COLO668 (cell line): Measurements from ENCODE around the gene ARID5B.
A peak's percentile ranks its signal among the peaks of the same experiment; 100 is the strongest.
"Not testable (repeated sequence)": the region's sequence is repeated elsewhere in the genome, so short reads cannot be mapped to it uniquely, and the experiment has no call there.

Source experiments
- DNase-seq: peaks from one replicate; lab custom pipeline; 2025; ENCODE audit not compliant: unreplicated experiment; lab: John Stamatoyannopoulos, UW

The ARID5B gene

DNA sequence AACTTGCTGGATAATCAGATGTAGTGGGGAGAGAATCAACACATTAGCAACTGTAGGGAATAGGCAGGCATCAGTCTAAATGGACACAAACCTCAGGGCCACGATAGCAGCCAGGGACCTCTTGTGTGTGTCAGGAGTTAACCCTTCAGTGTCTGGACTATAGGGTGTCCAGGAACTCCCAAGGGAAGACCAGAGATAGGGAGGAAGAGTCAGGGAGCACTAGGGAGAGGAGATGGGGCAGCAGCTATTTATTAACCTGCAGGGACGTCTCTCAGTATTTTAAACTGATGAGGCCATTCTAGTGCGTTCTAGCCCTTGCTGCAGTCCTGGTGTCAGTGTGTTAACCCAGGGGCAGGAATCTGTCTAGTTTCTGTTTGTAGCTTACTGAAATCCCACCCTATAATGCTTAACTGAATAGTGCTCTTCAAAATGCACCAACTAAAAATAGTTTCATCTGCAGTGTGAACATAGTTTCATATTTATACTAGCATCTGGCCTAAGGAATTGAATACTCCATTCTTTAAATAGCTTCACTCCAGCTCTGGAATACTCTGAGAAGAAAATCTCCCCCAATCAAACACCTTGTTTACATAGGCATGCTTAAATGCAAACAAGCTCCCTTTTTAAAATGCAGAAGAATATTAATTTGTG, 62.7 kb downstream of the ARID5B start:
- DNase-seq: no peak

DNA sequence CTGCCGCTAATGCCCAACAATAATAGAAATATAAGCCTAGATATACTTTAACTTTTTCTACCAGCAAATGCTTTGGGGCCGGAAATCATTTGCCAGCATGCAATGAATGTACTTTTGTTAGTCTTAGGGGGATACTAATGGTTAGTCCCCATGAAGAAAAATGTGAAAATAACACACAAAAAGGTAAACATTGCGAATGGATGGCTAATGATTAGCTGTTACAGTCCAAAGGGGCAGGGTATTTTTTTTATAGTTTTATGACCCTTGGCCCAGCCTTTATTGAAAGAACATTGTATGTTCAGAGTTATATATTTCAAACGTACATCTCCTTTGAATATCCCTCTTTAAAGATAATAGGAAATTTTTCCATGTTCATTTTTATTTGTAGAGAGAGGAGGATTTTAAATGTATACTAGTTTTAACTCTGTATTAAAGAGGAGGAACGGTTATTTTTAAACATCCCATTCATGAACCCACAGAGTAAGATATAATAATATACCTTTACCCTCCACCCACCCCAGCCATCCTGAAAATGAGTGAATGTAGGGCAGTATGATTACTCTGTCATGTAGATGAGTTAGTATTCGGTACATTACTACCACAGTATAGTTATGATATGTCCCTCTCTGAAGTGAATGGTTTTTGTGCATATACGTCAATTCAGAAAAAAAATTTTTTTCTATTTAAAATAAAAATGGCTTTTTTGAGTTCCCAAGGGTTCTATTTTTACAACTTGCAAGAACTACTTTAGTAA, 63.6 kb downstream of the ARID5B start:
- DNase-seq: no peak

DNA sequence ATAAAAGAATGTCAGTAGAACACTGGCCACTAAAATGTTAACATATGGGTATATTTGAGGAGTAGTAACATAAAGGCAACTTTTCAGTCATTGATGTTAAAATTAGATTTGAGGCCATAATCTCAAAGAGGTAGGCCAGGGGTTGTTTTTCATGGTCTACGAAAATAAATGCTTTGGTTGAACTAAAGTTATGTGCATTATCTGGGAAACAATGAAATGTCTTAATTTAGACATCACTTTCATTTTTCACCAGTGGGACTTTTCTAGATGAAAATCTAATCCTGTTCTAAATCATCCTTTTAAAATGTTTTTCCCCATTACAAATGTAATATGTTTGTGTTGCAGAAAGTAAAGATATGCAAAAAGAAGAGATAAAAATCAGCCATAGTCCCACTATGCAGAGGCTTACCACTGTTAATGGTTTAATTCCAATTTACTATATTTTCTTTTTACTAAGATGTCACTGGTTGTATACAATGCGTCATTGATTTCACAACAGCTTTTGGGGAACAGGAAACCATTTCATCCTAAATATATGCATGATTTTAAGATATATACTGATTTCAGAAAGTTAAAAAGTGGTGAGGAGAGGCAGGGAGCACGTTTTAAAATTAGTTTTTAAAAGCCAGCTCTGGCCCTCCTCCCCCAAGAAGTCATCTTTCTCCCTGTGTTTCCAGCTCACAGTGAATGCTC, 64.3 kb downstream of the ARID5B start:
- no peak for DNase-seq

DNA sequence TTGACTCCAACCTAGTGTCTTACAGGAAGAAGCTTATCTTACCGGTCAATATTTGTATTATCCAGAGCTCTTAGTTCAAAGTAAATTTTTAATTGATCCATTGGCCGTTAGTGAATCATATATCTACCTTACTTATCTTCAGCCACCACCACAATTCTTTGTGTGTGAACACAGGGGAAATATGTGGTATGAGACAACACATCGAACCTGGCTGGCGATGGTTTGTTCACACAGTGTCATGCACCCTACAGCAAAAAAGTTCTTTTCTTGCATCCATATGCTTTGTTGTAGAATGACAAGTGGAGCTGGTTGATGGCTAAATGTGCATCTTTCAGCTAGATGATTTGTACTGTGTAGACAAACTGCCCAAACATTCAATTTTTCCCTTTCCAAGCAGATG, 65.8 kb downstream of the ARID5B start:
- DNase-seq: no peak

DNA sequence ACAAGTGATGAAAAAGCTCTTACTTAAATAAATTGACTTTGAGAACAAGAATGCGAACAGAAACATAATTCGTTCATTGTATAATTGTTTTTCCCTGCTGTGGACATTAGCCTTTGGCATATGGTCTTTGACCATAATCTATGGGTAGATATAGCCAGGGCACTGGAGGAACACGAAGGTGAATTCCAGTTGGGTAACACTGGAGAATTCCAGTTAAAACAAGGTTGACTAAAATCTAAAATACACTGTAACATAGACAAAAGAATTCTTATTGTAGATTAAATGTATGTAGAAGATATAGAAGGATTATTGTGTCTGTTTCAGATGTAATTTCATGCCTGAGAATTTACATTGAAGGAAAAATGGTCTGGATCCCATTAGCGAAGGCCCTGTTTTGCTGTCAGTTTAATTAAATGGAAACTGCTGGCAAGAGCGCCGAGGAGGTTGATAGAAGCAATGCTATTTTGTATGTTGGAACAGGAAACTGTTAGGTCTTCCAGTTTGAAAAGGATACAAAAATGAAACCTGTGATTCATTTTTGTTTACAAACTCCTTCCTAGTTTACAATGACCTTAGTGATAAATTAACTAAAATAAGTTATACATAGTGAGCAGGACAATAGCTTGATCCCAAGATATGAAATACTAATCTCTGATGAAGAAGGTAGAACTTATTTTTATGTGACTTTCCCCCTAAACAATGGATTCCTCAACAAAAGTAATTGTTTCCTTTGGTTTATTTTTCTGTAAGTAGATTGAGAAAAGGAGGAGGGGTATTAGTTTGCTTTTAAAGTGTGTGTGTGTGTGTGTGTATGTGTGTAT, 68.9 kb downstream of the ARID5B start:
- no peak for DNase-seq

DNA sequence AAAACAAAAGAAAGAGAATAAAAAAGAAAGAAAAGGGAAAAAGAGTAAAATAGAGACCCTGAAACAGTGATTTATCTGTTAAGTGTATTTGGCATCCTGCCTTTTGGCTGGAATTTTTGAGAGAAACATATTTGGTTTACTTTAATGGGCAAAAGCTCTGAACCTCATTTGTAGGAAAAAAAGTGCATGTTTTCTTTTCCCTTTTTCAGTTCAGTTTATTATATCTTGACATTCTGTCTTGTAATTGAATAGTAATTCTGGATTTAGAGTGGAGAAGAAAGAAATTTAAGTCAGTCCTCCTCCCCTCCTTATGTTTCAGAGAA, 69.5 kb downstream of the ARID5B start:
- no peak for DNase-seq

DNA sequence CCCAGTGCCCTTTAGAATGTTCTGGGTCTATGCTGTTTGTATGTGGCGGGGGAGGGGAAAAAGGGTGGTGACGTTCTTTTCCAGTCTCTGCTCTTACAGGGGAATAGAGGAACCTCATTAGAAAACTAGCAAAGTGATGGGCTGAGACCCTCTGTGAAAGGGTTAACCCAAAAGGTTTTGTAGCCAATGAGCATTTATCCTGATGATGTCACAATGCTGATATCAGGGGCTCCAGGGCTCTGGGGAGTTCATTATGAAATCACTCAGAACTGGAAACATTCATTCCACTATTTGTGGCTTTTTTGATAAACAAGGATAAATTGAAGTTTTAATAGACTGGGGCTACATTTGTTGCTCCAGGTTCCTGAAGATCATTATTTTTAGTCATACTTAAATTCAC, 71.7 kb downstream of the ARID5B start:
- no peak for DNase-seq

DNA sequence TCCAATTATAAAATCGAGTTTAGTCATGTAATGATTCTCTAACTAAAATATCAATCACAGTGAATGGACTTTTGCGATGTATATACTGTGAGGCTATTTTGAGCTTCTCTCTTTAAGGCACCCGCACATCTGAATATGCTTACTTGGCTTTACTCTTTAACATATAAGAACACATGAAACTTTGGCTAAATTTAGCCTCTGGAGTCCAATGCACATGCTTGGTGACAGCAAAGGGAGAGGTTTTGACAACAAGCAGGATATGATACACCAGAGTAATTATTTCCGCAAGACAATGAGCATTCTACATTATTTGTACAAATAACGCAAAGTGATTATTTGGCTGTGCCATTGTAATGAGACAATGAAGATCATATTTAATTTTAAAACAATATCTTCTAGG, 72.4 kb downstream of the ARID5B start:
- DNase-seq: no peak

DNA sequence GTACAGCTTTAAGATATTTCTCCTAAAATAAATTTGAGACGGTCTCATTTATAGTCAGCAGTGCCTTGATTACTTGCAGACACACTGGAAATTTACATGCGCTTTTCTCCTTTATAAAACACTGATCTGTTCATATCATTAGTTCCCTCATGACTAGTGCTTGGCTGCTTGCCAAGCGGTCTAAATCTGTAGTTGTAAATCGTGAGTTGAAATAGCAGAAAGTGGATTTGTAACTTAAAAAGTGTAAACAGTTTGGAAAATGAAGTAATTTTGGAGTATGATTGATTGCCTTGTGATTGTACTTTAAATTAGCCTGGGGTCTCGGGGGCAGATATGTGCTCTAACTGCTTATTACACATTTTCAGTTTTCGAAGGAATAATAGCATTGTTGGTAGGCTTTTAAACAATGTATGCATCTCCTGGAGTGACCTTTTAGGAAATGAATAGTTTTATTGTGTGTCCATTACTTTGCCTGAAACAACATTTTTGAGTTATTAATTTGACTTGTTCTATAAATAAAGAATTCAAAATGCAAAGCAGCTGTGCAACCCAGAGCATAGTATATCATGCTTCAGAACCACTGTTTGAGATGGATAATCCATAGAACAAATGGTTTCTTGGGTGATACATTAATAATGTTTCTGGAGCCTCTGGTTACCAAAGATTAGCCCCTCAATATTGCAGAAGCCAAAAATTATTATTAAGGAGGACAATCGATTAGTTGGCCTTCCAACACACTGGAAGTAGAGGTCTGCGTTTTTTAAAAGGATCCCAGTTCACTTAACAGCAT, 73.3 kb downstream of the ARID5B start:
- DNase-seq: peak; percentile 14

DNA sequence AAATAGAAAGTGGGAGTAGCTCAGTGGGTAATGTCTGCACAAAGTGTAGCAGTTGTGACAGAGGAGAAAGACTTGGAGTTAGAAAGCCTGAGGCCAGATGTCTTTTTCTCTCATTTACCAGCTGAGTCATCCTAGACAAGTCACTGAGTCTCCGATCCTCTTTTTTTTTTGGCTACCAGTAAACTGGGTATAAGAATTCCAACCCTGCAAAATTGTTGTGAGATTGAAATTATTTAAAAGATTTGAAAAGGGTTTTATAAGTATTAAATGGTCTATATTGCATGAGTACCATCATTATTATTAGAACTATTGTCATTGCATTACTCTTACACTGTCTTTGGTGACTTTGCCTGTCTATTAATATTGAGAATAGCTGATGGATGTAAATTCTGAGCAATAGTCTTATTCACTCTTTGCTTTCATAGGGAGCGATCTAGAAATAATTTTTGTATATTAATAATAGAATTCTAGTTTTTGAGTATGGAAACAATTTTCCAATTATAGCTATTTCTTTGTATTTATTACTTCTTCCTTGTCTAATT, 74.0 kb downstream of the ARID5B start:
- no peak for DNase-seq

DNA sequence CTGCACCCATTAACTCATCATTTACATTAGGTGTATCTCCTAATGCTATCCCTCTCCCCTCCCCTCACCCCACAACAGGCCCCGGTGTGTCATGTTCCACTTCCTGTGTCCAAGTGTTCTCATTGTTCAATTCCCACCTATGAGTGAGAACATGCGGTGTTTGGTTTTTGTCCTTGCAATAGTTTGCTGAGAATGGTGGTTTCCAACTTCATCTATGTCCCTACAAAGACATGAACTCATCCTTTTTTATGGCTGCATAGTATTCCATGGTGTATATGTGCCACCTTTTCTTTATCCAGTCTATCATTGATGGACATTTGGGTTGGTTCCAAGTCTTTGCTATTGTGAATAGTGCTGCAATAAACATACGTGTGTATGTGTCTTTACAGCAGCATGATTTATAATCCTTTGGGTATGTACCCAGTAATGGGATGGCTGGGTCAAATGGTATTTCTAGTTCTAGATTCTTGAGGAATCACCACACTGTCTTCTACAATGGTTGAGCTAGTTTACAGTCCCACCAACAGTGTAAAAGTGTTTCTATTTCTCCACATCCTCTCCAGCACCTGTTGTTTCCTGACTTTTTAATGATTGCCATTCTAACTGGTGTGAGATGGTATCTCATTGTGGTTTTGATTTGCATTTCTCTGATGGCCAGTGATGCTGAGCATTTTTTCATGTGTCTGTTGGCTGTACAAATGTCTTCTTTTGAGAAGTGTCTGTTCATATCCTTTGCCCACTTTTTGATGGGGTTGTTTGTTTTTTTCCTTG, 75.6 kb downstream of the ARID5B start:
- DNase-seq: not testable (repeated sequence)

DNA sequence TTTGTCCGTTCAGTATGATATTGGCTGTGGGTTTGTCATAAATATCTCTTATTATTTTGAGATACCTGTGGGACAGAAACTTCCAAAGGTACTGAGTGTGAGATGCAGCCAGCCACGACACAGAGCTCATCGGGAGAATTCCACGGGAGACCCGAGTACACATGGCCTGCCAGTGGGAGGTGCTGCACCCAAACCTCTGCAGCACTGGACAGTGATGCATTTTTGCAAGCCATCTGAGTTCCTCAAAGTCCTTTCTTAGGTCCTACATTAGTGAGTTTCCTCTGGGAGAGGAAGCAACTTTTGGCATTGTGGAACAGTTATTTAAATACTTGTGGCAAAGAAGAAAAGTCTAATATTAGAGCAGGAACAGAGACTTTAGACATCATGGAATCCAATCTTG, 77.5 kb downstream of the ARID5B start:
- DNase-seq: no peak

DNA sequence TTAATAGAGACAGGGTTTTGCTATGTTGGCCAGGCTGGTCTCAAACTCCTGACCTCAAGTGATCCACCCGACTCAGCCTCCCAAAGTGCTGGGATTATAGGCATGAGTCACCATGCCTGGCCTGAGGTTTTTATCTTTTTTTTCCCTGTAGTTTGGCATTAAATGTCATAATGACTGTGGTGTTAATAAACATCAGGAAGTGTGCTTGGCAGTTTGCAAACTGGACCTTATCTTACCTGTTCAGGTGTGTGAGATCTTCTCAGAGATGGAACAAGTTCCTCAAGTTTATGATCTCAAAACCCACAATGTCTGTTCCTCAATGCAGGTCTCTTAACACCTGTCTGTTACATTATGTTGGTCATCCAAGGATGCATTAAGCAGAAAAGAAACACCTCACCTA, 80.0 kb downstream of the ARID5B start:
- DNase-seq: no peak

DNA sequence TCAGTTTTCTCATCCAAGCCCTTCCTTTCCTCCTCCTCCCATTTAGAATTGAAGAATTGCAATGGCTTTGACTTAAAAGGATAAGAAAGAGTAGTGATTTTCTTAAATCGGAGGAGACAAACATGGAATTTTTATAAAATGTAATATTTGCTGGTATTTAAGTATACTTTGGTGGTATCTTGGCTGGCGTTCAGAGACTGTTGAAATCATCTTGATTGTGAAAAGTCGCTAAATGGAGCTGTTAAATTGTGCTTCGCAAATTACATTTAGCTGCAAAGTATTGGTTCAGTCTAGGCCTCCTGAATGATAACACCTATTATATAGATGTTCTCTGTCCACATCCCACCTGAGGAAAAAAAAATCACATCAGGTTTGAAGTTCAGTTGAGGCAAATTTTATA, 81.8 kb downstream of the ARID5B start:
- no peak for DNase-seq

DNA sequence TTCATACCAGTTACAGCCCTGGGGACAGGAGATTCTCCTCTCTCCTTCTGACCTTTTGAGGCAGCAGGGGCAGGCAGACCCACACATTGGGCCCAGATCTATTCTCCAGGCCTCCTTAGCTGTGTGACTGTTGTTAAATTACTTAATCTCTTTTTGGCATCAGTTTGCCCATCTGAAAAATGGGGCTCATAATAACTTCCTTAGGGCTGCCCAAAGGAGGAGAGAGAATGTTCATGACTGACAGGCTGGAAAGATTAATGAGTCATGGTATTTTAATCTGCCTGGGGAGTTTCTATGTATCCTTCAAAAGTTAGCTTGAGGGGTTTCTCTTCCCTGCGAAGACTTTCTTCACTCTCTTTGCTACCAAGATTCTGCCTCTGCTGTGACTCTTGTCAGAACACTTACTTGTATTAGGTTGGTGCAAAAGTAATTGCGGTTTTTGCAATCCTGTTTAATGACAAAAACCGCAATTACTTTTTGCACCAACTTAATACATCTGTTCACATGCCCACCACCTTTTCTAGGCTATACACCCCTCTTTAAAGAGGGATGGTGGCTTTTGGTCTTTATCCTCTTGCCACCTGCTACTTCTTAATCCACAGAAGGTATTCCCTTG, 83.4 kb downstream of the ARID5B start:
- DNase-seq: no peak

DNA sequence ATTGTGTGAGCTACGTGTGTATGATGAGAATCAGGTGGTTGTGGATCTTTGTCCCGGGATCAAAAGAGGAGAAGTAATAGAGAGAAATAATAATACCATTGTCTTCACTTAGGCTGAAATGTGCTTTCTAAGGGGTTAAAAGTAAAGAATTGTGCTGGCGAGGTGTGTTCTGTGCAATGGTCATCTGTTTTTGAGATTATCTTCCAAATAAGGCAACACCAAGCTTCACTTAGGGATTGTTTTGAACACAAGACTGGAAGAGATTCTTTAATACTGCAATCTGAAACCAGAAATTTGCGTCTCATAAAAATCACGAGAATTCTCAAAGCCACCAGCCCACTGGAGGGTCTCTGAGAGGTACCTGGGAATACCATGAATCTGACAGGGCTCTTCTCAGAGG, 84.2 kb downstream of the ARID5B start:
- DNase-seq: no peak

DNA sequence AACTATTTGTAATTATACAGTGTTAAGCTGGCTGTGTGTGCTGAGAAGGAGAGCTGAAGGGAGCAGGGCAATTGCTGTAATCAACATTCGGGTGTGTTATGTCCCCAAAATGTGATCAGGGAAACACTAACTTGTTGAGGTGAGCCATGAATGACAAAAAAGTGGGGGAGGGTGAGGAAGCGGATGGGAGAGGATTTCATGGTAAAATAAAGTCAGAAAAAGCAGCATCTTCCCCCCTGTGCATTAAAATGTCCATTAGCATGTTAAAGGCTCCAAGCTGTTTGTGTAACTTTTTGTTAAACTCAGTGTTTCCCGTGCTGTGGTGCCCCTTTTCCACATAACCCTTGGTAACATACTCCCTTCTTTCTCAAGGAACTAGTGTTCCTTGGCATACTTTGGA, 84.9 kb downstream of the ARID5B start:
- DNase-seq: no peak

DNA sequence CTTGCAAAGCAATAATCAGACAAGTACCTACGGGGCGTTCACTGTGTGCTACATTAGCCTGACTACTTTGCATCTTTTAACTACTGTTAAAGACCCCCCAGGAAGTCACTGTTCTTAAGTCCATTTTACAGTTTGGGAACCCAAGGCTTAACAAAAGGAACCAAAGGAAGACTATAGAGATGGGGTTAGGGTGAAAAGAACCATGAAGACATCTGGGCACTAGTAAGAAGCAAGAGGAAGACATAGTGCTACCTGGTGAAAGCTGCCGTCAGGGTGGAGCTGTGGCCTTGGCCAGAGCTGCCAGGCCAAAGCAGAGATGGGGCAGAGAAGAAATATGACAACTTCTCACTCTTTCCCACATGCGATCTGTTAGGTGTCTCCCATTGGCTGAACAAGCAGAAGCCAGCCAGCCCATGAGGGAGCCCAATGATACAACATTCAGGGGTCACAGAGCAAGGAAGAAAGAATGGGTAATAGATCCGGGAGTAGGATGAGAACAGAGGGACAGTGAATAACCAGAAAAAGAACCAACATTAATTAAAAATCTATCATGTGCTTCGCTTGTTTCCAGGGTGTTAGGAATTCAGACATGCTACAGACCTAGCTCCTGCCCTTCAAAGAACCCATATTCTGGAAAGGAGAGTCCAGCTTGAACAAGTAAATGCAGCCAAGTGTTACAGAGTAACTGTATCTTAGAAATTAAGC, 85.4 kb downstream of the ARID5B start:
- DNase-seq: no peak

DNA sequence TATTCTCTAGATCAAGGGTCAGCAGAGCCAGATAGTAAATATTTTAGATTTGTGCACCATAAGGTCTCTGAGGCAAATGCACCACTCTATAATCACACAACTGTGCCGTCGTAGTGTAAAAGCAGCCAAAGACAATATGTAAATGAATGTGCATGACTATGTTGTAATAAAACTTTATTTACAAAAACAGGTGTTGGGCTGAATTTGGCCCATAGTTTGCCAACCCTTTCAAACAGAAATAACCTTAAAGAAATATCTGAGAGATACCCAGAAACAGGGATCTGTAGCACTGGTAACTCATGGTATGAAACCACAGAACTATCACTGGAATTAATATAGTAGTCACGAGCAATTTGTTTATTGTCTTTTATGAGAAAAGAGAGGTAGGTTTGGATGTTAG, 86.0 kb downstream of the ARID5B start:
- DNase-seq: no peak
